ENCODE results near the gene CD38. TPM values are rescaled to one million over a fixed set of nuclear protein-coding genes. Genes with fewer than 3 reads are reported as not detected.

Gene CD38
- total and polyA plus RNA-seq, 2 donors = 31.0 to 47.6 TPM

GRCh38 chr4:15740764-15741404, 37.2 kb upstream of the CD38 start:
- no peak overlapping the region for H3K27ac ChIP-seq (ENCODE audit: low read depth in 1 of 2, low read length in 1 of 2)
- H3K4me3 ChIP-seq (ENCODE audit: low read length in 2 of 2) = no peak overlapping the region
- H3K4me1 ChIP-seq (ENCODE audit: control insufficient read depth in 2 of 2, insufficient read depth in 2 of 2, low read length in 2 of 2) = peaks cover 6 to 7% of the 10 kb centered on the region in 2 donors
- H3K9me3 ChIP-seq (ENCODE audit: control insufficient read depth in 2 of 2, insufficient read depth in 1 of 2, low read length in 1 of 2) = peaks cover 1 to 10% of the 10 kb centered on the region in 2 donors
- H3K27me3 ChIP-seq (ENCODE audit: control insufficient read depth in 2 of 2, insufficient read depth in 1 of 2, low read length in 1 of 2) = no peaks in the 10 kb centered on the region
- 82% methylated on average over 11 of the region's 11 CpGs for WGBS
- DNase-seq (ENCODE audit: low read depth in 6 of 9, low spot score in 9 of 9) = no peak
- H3K36me3 ChIP-seq (ENCODE audit: control insufficient read depth in 2 of 2, insufficient read depth in 2 of 2, low read length in 1 of 2) = no peaks in the 10 kb centered on the region

- no peak for DNase-seq (ENCODE audit: low read depth in 6 of 9, low spot score in 9 of 9)
- Histone ChIP-seq H3K27me3 (ENCODE audit: control insufficient read depth in 2 of 2, insufficient read depth in 1 of 2, low read length in 1 of 2) (no peaks in the 10 kb centered on the region), H3K27ac (ENCODE audit: low read depth in 1 of 2, low read length in 1 of 2) (no peak overlapping the region), H3K36me3 (ENCODE audit: control insufficient read depth in 2 of 2, insufficient read depth in 2 of 2, low read length in 1 of 2) (no peaks in the 10 kb centered on the region), H3K4me1 (ENCODE audit: control insufficient read depth in 2 of 2, insufficient read depth in 2 of 2, low read length in 2 of 2) (peaks cover 6% of the 10 kb centered on the region in 2 donors), H3K4me3 (ENCODE audit: low read length in 2 of 2) (no peak overlapping the region), H3K9me3 (ENCODE audit: control insufficient read depth in 2 of 2, insufficient read depth in 1 of 2, low read length in 1 of 2) (peaks cover 1 to 10% of the 10 kb centered on the region in 2 donors)
- WGBS = 91% methylated on average over 1 of the region's 1 CpG
Observed at GRCh38 chr4:15742083-15742582, 36.0 kb upstream of the CD38 start.

- WGBS = 13% methylated on average over 1 of the region's 1 CpG
- no peak overlapping the region for H3K27ac ChIP-seq (ENCODE audit: low read depth in 1 of 2, low read length in 1 of 2)
- no peaks in the 10 kb centered on the region for H3K27me3 ChIP-seq (ENCODE audit: control insufficient read depth in 2 of 2, insufficient read depth in 1 of 2, low read length in 1 of 2)
- no peak overlapping the region for H3K4me3 ChIP-seq (ENCODE audit: low read length in 2 of 2)
- DNase-seq (ENCODE audit: low read depth in 6 of 9, low spot score in 9 of 9) = no peak
- H3K4me1 ChIP-seq (ENCODE audit: control insufficient read depth in 2 of 2, insufficient read depth in 2 of 2, low read length in 2 of 2) = peaks cover 1 to 2% of the 10 kb centered on the region in 2 donors
- no peaks in the 10 kb centered on the region for H3K36me3 ChIP-seq (ENCODE audit: control insufficient read depth in 2 of 2, insufficient read depth in 2 of 2, low read length in 1 of 2)
- peaks cover 1 to 10% of the 10 kb centered on the region in 2 donors for H3K9me3 ChIP-seq (ENCODE audit: control insufficient read depth in 2 of 2, insufficient read depth in 1 of 2, low read length in 1 of 2)
Observed at GRCh38 chr4:15742637-15743036, 35.5 kb upstream of the CD38 start.

GRCh38 chr4:15744016-15744545, 34.0 kb upstream of the CD38 start:
- no peak for DNase-seq (ENCODE audit: low read depth in 6 of 9, low spot score in 9 of 9)
- Histone ChIP-seq H3K27ac (ENCODE audit: low read depth in 1 of 2, low read length in 1 of 2) (no peak overlapping the region), H3K4me1 (ENCODE audit: control insufficient read depth in 2 of 2, insufficient read depth in 2 of 2, low read length in 2 of 2) (no peaks in the 10 kb centered on the region), H3K9me3 (ENCODE audit: control insufficient read depth in 2 of 2, insufficient read depth in 1 of 2, low read length in 1 of 2) (peaks cover 1 to 10% of the 10 kb centered on the region in 2 donors), H3K27me3 (ENCODE audit: control insufficient read depth in 2 of 2, insufficient read depth in 1 of 2, low read length in 1 of 2) (no peaks in the 10 kb centered on the region), H3K4me3 (ENCODE audit: low read length in 2 of 2) (no peak overlapping the region), H3K36me3 (ENCODE audit: control insufficient read depth in 2 of 2, insufficient read depth in 2 of 2, low read length in 1 of 2) (peaks cover 0 to 3% of the 10 kb centered on the region in 2 donors)
- 37% methylated on average over 5 of the region's 5 CpGs for WGBS

GRCh38 chr4:15746110-15746509, 32.0 kb upstream of the CD38 start:
- Histone ChIP-seq H3K36me3 (ENCODE audit: control insufficient read depth in 2 of 2, insufficient read depth in 2 of 2, low read length in 1 of 2) (peaks cover 0 to 3% of the 10 kb centered on the region in 2 donors), H3K27ac (ENCODE audit: low read depth in 1 of 2, low read length in 1 of 2) (no peak overlapping the region), H3K27me3 (ENCODE audit: control insufficient read depth in 2 of 2, insufficient read depth in 1 of 2, low read length in 1 of 2) (no peaks in the 10 kb centered on the region), H3K4me3 (ENCODE audit: low read length in 2 of 2) (no peak overlapping the region), H3K4me1 (ENCODE audit: control insufficient read depth in 2 of 2, insufficient read depth in 2 of 2, low read length in 2 of 2) (no peaks in the 10 kb centered on the region), H3K9me3 (ENCODE audit: control insufficient read depth in 2 of 2, insufficient read depth in 1 of 2, low read length in 1 of 2) (peaks cover 1 to 10% of the 10 kb centered on the region in 2 donors)
- DNase-seq (ENCODE audit: low read depth in 6 of 9, low spot score in 9 of 9) = no peak
- 100% methylated on average over 1 of the region's 1 CpG for WGBS

GRCh38 chr4:15749001-15749400, 29.1 kb upstream of the CD38 start:
- H3K27ac ChIP-seq (ENCODE audit: low read depth in 1 of 2, low read length in 1 of 2) = no peak overlapping the region
- no peaks in the 10 kb centered on the region for H3K9me3 ChIP-seq (ENCODE audit: control insufficient read depth in 2 of 2, insufficient read depth in 1 of 2, low read length in 1 of 2)
- peaks cover 0 to 3% of the 10 kb centered on the region in 2 donors for H3K36me3 ChIP-seq (ENCODE audit: control insufficient read depth in 2 of 2, insufficient read depth in 2 of 2, low read length in 1 of 2)
- WGBS = 91% methylated on average over 6 of the region's 6 CpGs
- no peak for DNase-seq (ENCODE audit: low read depth in 6 of 9, low spot score in 9 of 9)
- peaks cover 8 to 10% of the 10 kb centered on the region in 2 donors for H3K4me1 ChIP-seq (ENCODE audit: control insufficient read depth in 2 of 2, insufficient read depth in 2 of 2, low read length in 2 of 2)
- H3K4me3 ChIP-seq (ENCODE audit: low read length in 2 of 2) = no peak overlapping the region
- no peaks in the 10 kb centered on the region for H3K27me3 ChIP-seq (ENCODE audit: control insufficient read depth in 2 of 2, insufficient read depth in 1 of 2, low read length in 1 of 2)

- over 99% methylated on average over 2 of the region's 2 CpGs for WGBS
- Histone ChIP-seq H3K36me3 (ENCODE audit: control insufficient read depth in 2 of 2, insufficient read depth in 2 of 2, low read length in 1 of 2) (peaks cover 0 to 3% of the 10 kb centered on the region in 2 donors), H3K4me1 (ENCODE audit: control insufficient read depth in 2 of 2, insufficient read depth in 2 of 2, low read length in 2 of 2) (peaks cover 18 to 23% of the 10 kb centered on the region in 2 donors), H3K4me3 (ENCODE audit: low read length in 2 of 2) (no peak overlapping the region), H3K9me3 (ENCODE audit: control insufficient read depth in 2 of 2, insufficient read depth in 1 of 2, low read length in 1 of 2) (no peaks in the 10 kb centered on the region), H3K27ac (ENCODE audit: low read depth in 1 of 2, low read length in 1 of 2) (no peak overlapping the region), H3K27me3 (ENCODE audit: control insufficient read depth in 2 of 2, insufficient read depth in 1 of 2, low read length in 1 of 2) (no peaks in the 10 kb centered on the region)
- DNase-seq (ENCODE audit: low read depth in 6 of 9, low spot score in 9 of 9) = no peak
Observed at GRCh38 chr4:15751153-15751552, 27.0 kb upstream of the CD38 start.

GRCh38 chr4:15753081-15753480, 25.0 kb upstream of the CD38 start:
- no peaks in the 10 kb centered on the region for H3K9me3 ChIP-seq (ENCODE audit: control insufficient read depth in 2 of 2, insufficient read depth in 1 of 2, low read length in 1 of 2)
- H3K4me1 ChIP-seq (ENCODE audit: control insufficient read depth in 2 of 2, insufficient read depth in 2 of 2, low read length in 2 of 2) = peaks cover 23 to 37% of the 10 kb centered on the region in 2 donors
- peak overlapping the region in 1 of 2 donors; percentile 95 for H3K27ac ChIP-seq (ENCODE audit: low read depth in 1 of 2, low read length in 1 of 2)
- H3K36me3 ChIP-seq (ENCODE audit: control insufficient read depth in 2 of 2, insufficient read depth in 2 of 2, low read length in 1 of 2) = peaks cover 0 to 3% of the 10 kb centered on the region in 2 donors
- DNase-seq (ENCODE audit: low read depth in 6 of 9, low spot score in 9 of 9) = no peak
- H3K4me3 ChIP-seq (ENCODE audit: low read length in 2 of 2) = no peak overlapping the region
- 98% methylated on average over 6 of the region's 6 CpGs for WGBS
- H3K27me3 ChIP-seq (ENCODE audit: control insufficient read depth in 2 of 2, insufficient read depth in 1 of 2, low read length in 1 of 2) = no peaks in the 10 kb centered on the region

- 40% methylated on average over 4 of the region's 4 CpGs for WGBS
- H3K27ac ChIP-seq (ENCODE audit: low read depth in 1 of 2, low read length in 1 of 2) = peak overlapping the region; percentile 86 to 95
Observed at GRCh38 chr4:15753786-15754185, 24.3 kb upstream of the CD38 start.

More at GRCh38 chr4:15753786-15754185, 24.3 kb upstream of the CD38 start:
- H3K27me3 ChIP-seq (ENCODE audit: control insufficient read depth in 2 of 2, insufficient read depth in 1 of 2, low read length in 1 of 2) = no peaks in the 10 kb centered on the region
- peaks cover 0 to 1% of the 10 kb centered on the region in 2 donors for H3K36me3 ChIP-seq (ENCODE audit: control insufficient read depth in 2 of 2, insufficient read depth in 2 of 2, low read length in 1 of 2)
- H3K4me3 ChIP-seq (ENCODE audit: low read length in 2 of 2) = peak overlapping the region; percentile 0 to 9
- no peaks in the 10 kb centered on the region for H3K9me3 ChIP-seq (ENCODE audit: control insufficient read depth in 2 of 2, insufficient read depth in 1 of 2, low read length in 1 of 2)
- DNase-seq (ENCODE audit: low read depth in 6 of 9, low spot score in 9 of 9) = no peak
- peaks cover 23 to 37% of the 10 kb centered on the region in 2 donors for H3K4me1 ChIP-seq (ENCODE audit: control insufficient read depth in 2 of 2, insufficient read depth in 2 of 2, low read length in 2 of 2)

Measured in thymus (tissue), 11 donors.